Measurements from ENCODE around the gene PALS1.

The PALS1 gene

GRCh38 chr14:67263499-67264149 is 22.4 kb downstream of the PALS1 start (continued):
- TF ChIP-seq ZFHX2 (tag by site-specific recombination; conservative IDR thresholded peaks at IDR 0.05): no peak
- TF ChIP-seq OSR2 (tag by site-specific recombination; IDR thresholded peaks at IDR 0.05): peak; percentile 88
- TF ChIP-seq ZNF571 (tag by site-specific recombination; IDR thresholded peaks at IDR 0.05): no peak
- peak; percentile 48; the same call in 1 of the 2 replicates for TF ChIP-seq ZEB2 (tag by site-specific recombination; IDR thresholded peaks at IDR 0.05)
- TF ChIP-seq ZNF777 (tag by site-specific recombination; IDR thresholded peaks at IDR 0.05; ENCODE audit: borderline replicate concordance): no peak
- TF ChIP-seq ZBTB48 (tag by site-specific recombination; IDR thresholded peaks at IDR 0.05): no peak
- peak; percentile 49; the same call in 1 of the 2 replicates for TF ChIP-seq ZNF580 (tag by site-specific recombination; IDR thresholded peaks at IDR 0.05)
- TF ChIP-seq GLIS2 (tag by site-specific recombination; IDR thresholded peaks at IDR 0.05): no peak
- no peak for TF ChIP-seq ZNF501 (tag by site-specific recombination; IDR thresholded peaks at IDR 0.05)
- TF ChIP-seq ZNF660 (tag by site-specific recombination; IDR thresholded peaks at IDR 0.05): peak; percentile 96
- no peak for TF ChIP-seq ZNF394 (tag by site-specific recombination; IDR thresholded peaks at IDR 0.05; ENCODE audit: borderline replicate concordance)
- TF ChIP-seq ZNF48 (tag by site-specific recombination; IDR thresholded peaks at IDR 0.05): no peak
- no peak for TF ChIP-seq ZNF626 (tag by site-specific recombination; IDR thresholded peaks at IDR 0.05)
- no peak for TF ChIP-seq ZSCAN23 (tag by site-specific recombination; IDR thresholded peaks at IDR 0.05)
- TF ChIP-seq SETDB1 (IDR thresholded peaks at IDR 0.05; ENCODE audit: insufficient read length, low read length): no peak
- TF ChIP-seq ZNF529 (tag by site-specific recombination; IDR thresholded peaks at IDR 0.05; ENCODE audit: insufficient replicate concordance): no peak
- TF ChIP-seq ZNF514 (tag by site-specific recombination; IDR thresholded peaks at IDR 0.05): no peak
- peak; percentile 56; the same call in 1 of the 2 replicates for TF ChIP-seq ZNF692 (tag by site-specific recombination; IDR thresholded peaks at IDR 0.05)
- no peak for TF ChIP-seq GLI4 (tag by site-specific recombination; IDR thresholded peaks at IDR 0.05)
- TF ChIP-seq YY1 (tag by site-specific recombination; IDR thresholded peaks at IDR 0.05): no peak
- no peak for TF ChIP-seq ZNF837 (tag by site-specific recombination; IDR thresholded peaks at IDR 0.05)
- TF ChIP-seq WT1 (tag by site-specific recombination; IDR thresholded peaks at IDR 0.05): peak; percentile 91
- no peak for TF ChIP-seq ZSCAN5A (tag by site-specific recombination; IDR thresholded peaks at IDR 0.05)
- no peak for TF ChIP-seq ZNF239 (tag by site-specific recombination; IDR thresholded peaks at IDR 0.05)
- peak; percentile 56; the same call in 1 of the 2 replicates for TF ChIP-seq ZNF561 (tag by site-specific recombination; IDR thresholded peaks at IDR 0.05; ENCODE audit: borderline replicate concordance)
- peak; percentile 87 for TF ChIP-seq ZNF664 (tag by site-specific recombination; IDR thresholded peaks at IDR 0.05)
- TF ChIP-seq ZNF433 (tag by site-specific recombination; IDR thresholded peaks at IDR 0.05; ENCODE audit: low read depth): no peak
- TF ChIP-seq OVOL3 (tag by site-specific recombination; IDR thresholded peaks at IDR 0.05): peak; percentile 66; the same call in 1 of the 2 replicates
- TF ChIP-seq ZNF341 (tag by site-specific recombination; IDR thresholded peaks at IDR 0.05; ENCODE audit: low read depth): peak; percentile 49
- TF ChIP-seq ZNF155 (tag by site-specific recombination; IDR thresholded peaks at IDR 0.05): no peak
- peak; percentile 78; the same call in 1 of the 2 replicates for TF ChIP-seq ZSCAN30 (tag by site-specific recombination; IDR thresholded peaks at IDR 0.05)
- TF ChIP-seq PRDM1 (tag by site-specific recombination; IDR thresholded peaks at IDR 0.05): no peak
